BLaER1 (cell line): ENCODE measurements around the gene TAPBP.
A peak's percentile ranks its signal among the peaks of the same experiment; 100 is the strongest.
"Not testable (repeated sequence)": the region's sequence is repeated elsewhere in the genome, so short reads cannot be mapped to it uniquely, and the experiment has no call there.

Experiments
- H3K27ac ChIP-seq: shearing (Covaris generic); formaldehyde crosslinking; 2 replicates; pipeline ENCODE4 v1.8.1; 2022
- H3K27me3 ChIP-seq: shearing (Covaris generic); formaldehyde crosslinking; 2 replicates; pipeline ENCODE4 v1.8.1; 2022
- H3K36me3 ChIP-seq: shearing (Covaris generic); formaldehyde crosslinking; 2 replicates; pipeline ENCODE4 v1.8.1; 2022
- H3K4me1 ChIP-seq: shearing (Covaris generic); formaldehyde crosslinking; 2 replicates; pipeline ENCODE4 v1.8.1; 2022
- H3K4me2 ChIP-seq: shearing (Covaris generic); formaldehyde crosslinking; 2 replicates; pipeline ENCODE4 v1.8.1; 2022
- H3K4me3 ChIP-seq: shearing (Covaris generic); formaldehyde crosslinking; 2 replicates; pipeline ENCODE4 v1.8.1; 2022
- H3K9ac ChIP-seq: shearing (Covaris generic); formaldehyde crosslinking; 2 replicates; pipeline ENCODE4 v1.8.1; 2022
- H3K9me3 ChIP-seq: shearing (Covaris generic); formaldehyde crosslinking; 2 replicates; pipeline ENCODE4 v1.8.1; 2022
- H4K20me1 ChIP-seq: shearing (Covaris generic); formaldehyde crosslinking; 2 replicates; pipeline ENCODE4 v1.8.1; 2022
- Cebpa-rat ChIP-seq: shearing (Covaris generic); IDR thresholded peaks from 2 replicates; pipeline ENCODE4 v1.8.1; 2022

The TAPBP gene

DNA sequence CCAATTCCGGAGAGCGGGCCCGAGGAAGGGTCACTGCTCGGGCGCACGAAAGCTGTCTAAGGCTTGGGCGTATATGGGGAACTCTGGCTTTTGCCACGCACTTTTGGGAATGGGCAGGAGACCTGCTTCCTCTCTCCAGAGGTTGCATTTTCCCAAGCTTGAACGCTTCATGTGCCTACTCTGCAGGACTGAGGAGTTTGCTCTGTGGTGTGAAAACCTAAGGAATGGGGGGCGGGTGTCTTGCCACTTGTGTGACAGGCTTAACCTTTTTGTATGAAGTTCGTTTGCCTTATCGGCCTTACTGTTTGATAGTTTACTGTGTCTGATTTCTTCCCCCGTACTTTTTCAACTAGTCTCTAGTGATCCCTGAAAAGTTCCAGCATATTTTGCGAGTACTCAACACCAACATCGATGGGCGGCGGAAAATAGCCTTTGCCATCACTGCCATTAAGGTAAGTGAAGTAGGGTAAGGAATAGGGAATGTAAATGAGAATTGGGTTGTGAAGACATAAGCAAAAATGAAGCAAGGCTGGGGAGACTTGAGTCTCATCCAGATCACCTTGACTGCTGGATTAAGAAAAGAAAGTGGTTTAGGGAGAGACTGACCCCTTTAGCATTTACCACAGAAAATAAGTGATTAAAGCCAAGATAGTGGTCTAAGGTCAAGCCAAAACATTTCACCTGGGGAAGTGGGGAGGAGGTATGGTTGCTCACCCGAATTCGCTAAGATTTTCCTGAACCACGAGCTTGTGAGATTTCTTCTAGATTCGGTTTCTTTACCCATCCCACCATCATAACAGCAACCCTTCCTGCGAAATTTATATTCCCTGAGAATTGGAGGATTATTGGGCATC lies 41.4 kb downstream of the TAPBP start:
- peak overlapping the region; percentile 81 for H3K4me3 ChIP-seq
- H3K4me1 ChIP-seq: peaks cover 55% of the 10 kb centered on the region
- peak overlapping the region; percentile 96 for H3K27ac ChIP-seq
- H4K20me1 ChIP-seq: peaks cover 48% of the 10 kb centered on the region
- peak overlapping the region; percentile 98 for H3K9ac ChIP-seq
- H3K27me3 ChIP-seq: no peaks in the 10 kb centered on the region
- no peaks in the 10 kb centered on the region for H3K9me3 ChIP-seq
- H3K36me3 ChIP-seq: peaks cover 70% of the 10 kb centered on the region
- peak overlapping the region; percentile 99 for H3K4me2 ChIP-seq
- no peak for TF ChIP-seq Cebpa-rat

DNA sequence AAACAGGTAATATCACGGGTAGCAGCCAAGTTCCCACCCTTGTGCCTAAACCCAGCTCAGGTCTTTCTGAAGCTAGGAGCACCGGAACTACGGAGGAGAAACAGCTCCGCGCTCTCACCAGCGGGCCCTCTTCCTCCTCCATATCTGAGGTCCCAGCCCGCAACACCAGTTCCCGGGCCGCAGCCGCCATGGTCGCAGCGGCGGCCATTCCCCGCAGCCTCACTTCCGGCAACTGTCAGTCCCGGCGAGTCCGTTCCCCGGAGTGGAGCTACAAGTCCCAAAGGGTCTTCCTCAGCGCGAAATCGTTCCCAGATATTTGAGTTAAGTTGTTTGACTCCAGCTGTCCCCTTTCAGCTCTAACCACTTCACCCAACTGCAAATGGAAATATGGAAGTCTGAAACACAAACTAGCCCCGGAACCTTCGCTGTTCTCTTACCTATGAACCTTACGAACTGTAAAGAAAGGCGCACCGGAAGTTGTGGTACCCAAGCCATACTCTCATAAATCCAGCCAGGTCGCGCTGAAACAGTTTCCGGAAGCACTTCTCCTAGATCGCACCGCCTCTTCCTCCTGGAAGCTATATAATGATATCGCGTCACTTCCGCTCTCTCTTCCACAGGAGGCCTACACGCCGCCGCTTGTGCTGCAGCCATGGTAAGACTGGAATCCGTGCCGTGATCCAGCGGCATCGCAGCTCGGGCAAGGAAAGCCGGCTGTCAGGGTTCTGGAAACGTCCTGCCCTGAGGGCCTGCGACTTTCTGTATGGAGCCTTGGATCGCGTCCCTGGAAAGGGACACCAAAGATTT lies 42.2 kb downstream of the TAPBP start, which contains the start of the genes RPS18 and VPS52:
Gene RPS18, plus strand, starts transcription at position 608 of the 807 bp plus-strand sequence. Its CDS starts 45 bp downstream, at position 653.
Gene VPS52, minus strand, starts transcription at position 409 of the 807 bp plus-strand sequence. Its CDS starts 201 bp downstream, at position 208.
- Histone ChIP-seq H3K4me3 (peak within 1 kb of the TSS; percentile 81), H3K4me2 (peak within 1 kb of the TSS; percentile 99), H3K9ac (peak within 1 kb of the TSS; percentile 98), H3K4me1 (peaks cover 54% of the 10 kb centered on the region), H4K20me1 (peaks cover 46% of the 10 kb centered on the region), H3K9me3 (no peaks in the 10 kb centered on the region), H3K36me3 (peaks cover 76% of the 10 kb centered on the region), H3K27me3 (no peaks in the 10 kb centered on the region), H3K27ac (peak within 1 kb of the TSS; percentile 96)
- TF ChIP-seq Cebpa-rat: no peak

DNA sequence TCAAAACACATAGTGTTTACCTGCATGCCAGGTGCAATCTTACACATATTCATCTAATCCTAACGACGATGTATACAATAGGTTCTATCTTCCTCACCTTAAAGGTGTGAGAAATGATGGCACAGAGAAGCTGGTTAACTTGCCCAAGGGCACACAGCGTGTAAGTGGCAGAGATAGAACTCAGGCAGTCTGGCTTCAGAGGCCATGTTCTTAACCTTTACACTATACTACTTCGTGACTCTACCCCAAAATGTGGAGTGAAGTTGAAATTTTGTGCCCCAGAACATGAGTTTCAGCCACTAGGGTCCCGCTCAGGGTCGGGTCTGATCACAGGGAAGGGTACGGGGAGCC lies 42.8 kb downstream of the TAPBP start:
- TF ChIP-seq Cebpa-rat: no peak
- H4K20me1 ChIP-seq: peaks cover 40% of the 10 kb centered on the region
- H3K27ac ChIP-seq: peak overlapping the region; percentile 96
- peaks cover 49% of the 10 kb centered on the region for H3K4me1 ChIP-seq
- peak overlapping the region; percentile 69 for H3K4me2 ChIP-seq
- no peaks in the 10 kb centered on the region for H3K27me3 ChIP-seq
- no peaks in the 10 kb centered on the region for H3K9me3 ChIP-seq
- H3K4me3 ChIP-seq: peak overlapping the region; percentile 81
- peaks cover 76% of the 10 kb centered on the region for H3K36me3 ChIP-seq
- peak overlapping the region; percentile 98 for H3K9ac ChIP-seq

DNA sequence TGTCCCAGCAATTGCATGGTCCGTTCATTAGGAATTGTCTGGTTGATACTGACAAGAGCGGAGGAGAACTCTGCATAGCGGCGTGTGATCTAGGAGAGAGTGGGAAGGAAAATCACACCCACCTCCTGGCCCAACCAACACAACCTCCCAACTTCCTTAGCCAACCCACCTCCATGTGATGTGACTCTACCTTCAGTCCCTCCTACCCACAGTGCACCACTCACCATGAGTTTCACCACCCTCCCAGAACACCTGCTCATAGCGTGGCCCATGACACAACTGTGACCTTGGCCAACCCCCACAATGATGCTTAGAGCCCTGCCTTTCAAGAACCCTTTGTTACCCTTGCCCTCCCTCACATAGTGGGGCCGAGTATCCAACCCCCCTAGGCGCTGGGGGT lies 49.9 kb downstream of the TAPBP start:
- Histone ChIP-seq H3K4me2 (no peak overlapping the region), H3K9ac (no peak overlapping the region), H3K4me3 (no peak overlapping the region), H3K4me1 (no peaks in the 10 kb centered on the region), H4K20me1 (0 out of 2 replicates have a peak, but pooled peaks cover 4% of the 10 kb centered on the region), H3K27ac (no peak overlapping the region), H3K27me3 (no peaks in the 10 kb centered on the region), H3K9me3 (no peaks in the 10 kb centered on the region), H3K36me3 (peaks cover 99% of the 10 kb centered on the region)
- TF ChIP-seq Cebpa-rat: no peak

DNA sequence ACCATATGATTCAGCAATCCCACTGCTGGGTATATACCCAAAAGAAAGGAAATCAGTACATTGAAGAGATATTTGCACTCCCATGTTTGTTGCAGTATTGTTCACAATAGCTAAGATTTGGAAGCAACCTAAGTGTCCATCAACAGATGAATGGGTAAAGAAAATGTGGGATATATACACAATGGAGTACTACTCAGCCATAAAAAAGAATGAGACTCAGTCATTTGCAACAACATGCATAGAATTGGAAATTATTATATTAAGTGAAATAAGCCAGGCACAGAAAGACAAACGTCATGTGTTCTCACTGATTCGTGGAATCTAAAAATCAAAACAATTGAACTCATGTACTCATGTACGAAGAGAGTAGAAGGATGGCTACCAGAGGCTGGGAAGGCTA lies 51.4 kb downstream of the TAPBP start:
- H3K4me2 ChIP-seq, H3K4me3 ChIP-seq, H3K27ac ChIP-seq, H4K20me1 ChIP-seq, H3K4me1 ChIP-seq, H3K27me3 ChIP-seq, H3K9me3 ChIP-seq, H3K9ac ChIP-seq: not testable (repeated sequence)
- peaks cover 97% of the 10 kb centered on the region for H3K36me3 ChIP-seq

DNA sequence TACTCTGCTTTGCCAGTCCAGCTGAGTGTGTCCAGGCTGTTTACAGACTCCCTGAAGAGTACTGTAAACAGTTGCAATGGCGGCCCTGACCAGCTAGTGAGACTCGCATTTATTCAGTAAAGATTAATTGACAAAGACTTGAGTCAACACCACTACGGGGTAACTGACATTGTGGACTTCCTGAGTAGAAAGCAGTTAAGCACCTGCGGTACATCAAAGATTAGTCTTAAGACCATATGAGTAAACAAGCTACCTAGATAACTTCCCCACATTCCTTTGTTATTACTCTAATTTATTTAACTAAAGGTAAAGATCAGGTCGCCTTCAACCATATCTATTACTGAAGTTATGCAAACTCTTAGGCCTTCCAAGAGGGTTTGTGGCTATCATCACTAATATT lies 54.8 kb downstream of the TAPBP start:
- Histone ChIP-seq H3K4me2 (no peak overlapping the region), H3K4me3 (no peak overlapping the region), H3K9ac (no peak overlapping the region), H4K20me1 (0 out of 2 replicates have a peak, but pooled peaks cover 4% of the 10 kb centered on the region), H3K27ac (no peak overlapping the region), H3K27me3 (no peaks in the 10 kb centered on the region), H3K36me3 (peaks cover 90% of the 10 kb centered on the region), H3K4me1 (no peaks in the 10 kb centered on the region), H3K9me3 (no peaks in the 10 kb centered on the region)
- no peak for TF ChIP-seq Cebpa-rat

DNA sequence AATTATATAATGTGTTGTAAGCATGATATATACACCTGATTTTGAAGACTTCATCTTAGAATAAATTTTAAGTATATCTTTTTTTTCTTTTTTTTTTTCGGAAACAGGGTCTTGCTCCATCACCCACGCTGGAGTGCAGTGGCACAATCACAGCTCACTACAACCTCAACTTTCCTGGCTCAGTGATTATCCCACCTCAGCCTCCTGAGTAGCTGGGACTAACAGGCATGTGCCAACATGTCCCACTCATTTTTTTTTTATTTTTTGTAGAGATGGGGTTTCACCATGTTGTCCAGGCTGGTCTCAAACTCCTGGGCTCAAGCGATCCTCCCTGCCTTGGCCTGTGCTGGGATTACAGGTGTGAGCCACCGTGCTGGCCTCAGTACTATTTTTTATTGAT lies 59.3 kb downstream of the TAPBP start:
- Histone ChIP-seq H3K4me2 (no peak overlapping the region), H4K20me1 (no peaks in the 10 kb centered on the region), H3K9ac (no peak overlapping the region), H3K4me1 (peaks cover 20% of the 10 kb centered on the region), H3K9me3 (no peaks in the 10 kb centered on the region), H3K36me3 (peaks cover 70% of the 10 kb centered on the region), H3K27ac (no peak overlapping the region), H3K27me3 (no peaks in the 10 kb centered on the region), H3K4me3 (no peak overlapping the region)
- no peak for TF ChIP-seq Cebpa-rat

DNA sequence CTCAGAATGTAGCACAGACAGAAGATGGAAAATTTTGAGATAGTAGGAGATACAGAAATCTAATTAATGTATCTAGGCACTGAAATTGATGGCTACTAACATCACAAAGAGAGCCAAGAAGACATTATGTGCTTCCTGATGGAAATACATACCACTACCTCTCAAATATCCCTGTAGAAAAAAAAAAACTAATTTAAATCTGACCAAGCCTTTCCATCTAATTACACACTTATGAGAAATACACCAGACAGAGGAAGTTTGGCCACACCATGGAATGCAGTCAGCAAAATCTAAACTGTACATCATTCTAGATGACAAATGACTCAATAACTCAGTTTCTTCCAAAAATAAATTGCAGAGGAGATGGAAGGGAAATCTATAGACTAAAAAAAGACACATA lies 61.1 kb downstream of the TAPBP start:
- Histone ChIP-seq H3K9me3 (no peaks in the 10 kb centered on the region), H3K27me3 (no peaks in the 10 kb centered on the region), H3K4me1 (peaks cover 20% of the 10 kb centered on the region), H3K36me3 (peaks cover 54% of the 10 kb centered on the region), H3K4me3 (no peak overlapping the region), H4K20me1 (no peaks in the 10 kb centered on the region), H3K9ac (no peak overlapping the region), H3K27ac (no peak overlapping the region), H3K4me2 (no peak overlapping the region)
- no peak for TF ChIP-seq Cebpa-rat

DNA sequence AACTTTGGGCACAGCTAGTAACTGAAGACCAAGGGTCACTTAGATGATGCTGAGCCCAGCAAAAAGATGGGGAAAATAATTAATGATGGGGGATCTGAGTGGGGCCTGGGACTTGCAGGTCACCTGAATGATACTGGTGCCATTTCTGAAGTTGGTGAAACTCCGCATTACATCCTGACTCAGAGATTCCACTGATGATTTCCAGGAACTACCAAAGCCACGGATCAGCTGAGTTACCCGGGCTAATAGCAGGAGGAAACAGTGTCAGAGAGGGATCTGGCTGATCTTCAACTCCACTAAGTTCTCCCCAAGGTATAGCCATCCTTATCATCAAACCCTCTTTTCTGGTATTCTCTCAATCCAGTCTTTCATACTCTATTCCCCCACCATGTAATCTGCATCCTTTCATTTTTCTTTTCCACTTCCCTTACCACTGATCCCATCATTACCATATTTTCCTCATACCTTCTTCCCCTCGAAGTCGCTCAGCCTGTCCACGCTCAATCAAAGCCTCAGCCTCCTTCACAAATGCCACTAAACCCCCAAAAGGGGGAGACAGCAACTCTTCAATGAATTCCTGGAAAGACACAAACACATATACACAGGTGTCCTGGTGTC lies 62.4 kb downstream of the TAPBP start:
- H3K4me3 ChIP-seq: no peak overlapping the region
- peaks cover 42% of the 10 kb centered on the region for H3K36me3 ChIP-seq
- H3K4me2 ChIP-seq: no peak overlapping the region
- no peaks in the 10 kb centered on the region for H3K9me3 ChIP-seq
- no peaks in the 10 kb centered on the region for H4K20me1 ChIP-seq
- H3K27me3 ChIP-seq: no peaks in the 10 kb centered on the region
- peaks cover 20% of the 10 kb centered on the region for H3K4me1 ChIP-seq
- H3K9ac ChIP-seq: no peak overlapping the region
- H3K27ac ChIP-seq: no peak overlapping the region
- TF ChIP-seq Cebpa-rat: no peak
